HepG2 (cell line): Measurements from ENCODE around the gene CD300LF. TPM values are rescaled to one million over a fixed set of nuclear protein-coding genes. Genes with fewer than 3 reads are reported as not detected.

Experiments
- CEBPB ChIP-seq: IDR thresholded peaks from 2 replicates; pipeline ENCODE4 v1.6.1; 2011; ENCODE audit warnings: low read depth, low read length, improper control_type of control experiment, borderline replicate concordance
- CEBPG ChIP-seq: IDR thresholded peaks from 2 replicates; pipeline ENCODE4 v1.6.1; 2016
- EP300 ChIP-seq, 3 experiments: sonication (generic) in 1 of 3; formaldehyde crosslinking in 1 of 3; IDR thresholded peaks; 2 replicates each; pipeline versions ENCODE4 v1.5.1 to v1.6.1; 2011 to 2020; ENCODE audit warnings: low read depth in 2 of 3, low read length in 2 of 3, borderline replicate concordance in 1 of 3, improper control_type of control experiment in 1 of 3, mild to moderate bottlenecking in 1 of 3, missing genetic modification reagents in 1 of 3, moderate library complexity in 1 of 3
- HIVEP1 ChIP-seq: sonication (generic); formaldehyde crosslinking; IDR thresholded peaks from 2 replicates; pipeline ENCODE4 v1.4.0; 2020; ENCODE audit warnings: mild to moderate bottlenecking, missing genetic modification reagents
- MAFF ChIP-seq: IDR thresholded peaks from 2 replicates; pipeline ENCODE4 v1.6.1; 2011; ENCODE audit warnings: low read depth, low read length, improper control_type of control experiment
- NFE2 ChIP-seq: sonication (generic); formaldehyde crosslinking; IDR thresholded peaks from 2 replicates; pipeline ENCODE4 v1.4.0; 2020; ENCODE audit warnings: missing genetic modification reagents
- PAXIP1 ChIP-seq: sonication (generic); formaldehyde crosslinking; conservative IDR thresholded peaks from 2 replicates; pipeline ENCODE4 v1.4.0; 2020; ENCODE audit warnings: mild to moderate bottlenecking, missing genetic modification reagents, moderate library complexity
- SOX6 ChIP-seq, 2 experiments: fragments of 450-650 bp in 1 of 2; sonication (generic) in 1 of 2; formaldehyde crosslinking in 1 of 2; IDR thresholded peaks; 2 replicates each; pipeline versions ENCODE4 v1.4.0 to v1.6.1; 2017 to 2020; ENCODE audit warnings: antibody characterized with exemption in 1 of 2, mild to moderate bottlenecking in 1 of 2, missing genetic modification reagents in 1 of 2
- ZBTB26 ChIP-seq: IDR thresholded peaks from 2 replicates; pipeline ENCODE4 v1.6.1; 2016; ENCODE audit warnings: missing compliant biosample characterization, missing genetic modification reagents, borderline replicate concordance
- ZNF768 ChIP-seq: sonication (generic); formaldehyde crosslinking; IDR thresholded peaks from 2 replicates; pipeline ENCODE4 v1.4.0; 2020; ENCODE audit warnings: missing genetic modification reagents
- polyA plus RNA-seq, 8 experiments: library from polyadenylated mRNA; depleted of rRNA in 3 of 8; stranded (reverse) in 7 of 8; unstranded in 1 of 8; fragments of >200 nt; fragmentation: Illumina TruSeq in 4 of 8; extraction: Trizol in 4 of 8; gene quantifications; 2 replicates each; pipeline versions ENCODE4 v1.2.1 to v1.2.3, GENCODE V29; 2011 to 2016; ENCODE audit warnings: low read depth in 4 of 8, missing spikeins in 1 of 8, mixed read lengths in 1 of 8; ENCODE audit not compliant: insufficient read depth in 1 of 8
- total RNA-seq, 5 experiments: library from RNA; depleted of rRNA; stranded (reverse); fragments of >200 nt; fragmentation: Illumina TruSeq; extraction: Trizol; gene quantifications; 2 replicates each; pipeline ENCODE4 v1.2.3, GENCODE V29; 2016; ENCODE audit warnings: low read depth in 1 of 5
- TF ChIP-seq, protein P1 (sequence below): sonication (generic); formaldehyde crosslinking; IDR thresholded peaks from 2 replicates; pipeline ENCODE4 v1.9.0; 2022; ENCODE audit warnings: low read depth, missing genetic modification reagents
- TF ChIP-seq, protein P2 (sequence below): sonication (generic); formaldehyde crosslinking; IDR thresholded peaks from 2 replicates; pipeline ENCODE4 v1.5.0; 2020; ENCODE audit warnings: mild to moderate bottlenecking, missing genetic modification reagents, moderate library complexity
- TF ChIP-seq, protein P3 (sequence below): sonication (generic); formaldehyde crosslinking; conservative IDR thresholded peaks from 2 replicates; pipeline ENCODE4 v1.4.0; 2020; ENCODE audit warnings: missing genetic modification reagents
- TF ChIP-seq, protein P4 (sequence below): sonication (generic); formaldehyde crosslinking; conservative IDR thresholded peaks from 2 replicates; pipeline ENCODE4 v1.4.0; 2020; ENCODE audit warnings: missing genetic modification reagents

The CD300LF gene
- total and polyA plus RNA-seq, 2 of the 13 experiments (the other 11 are each of a cell fraction or from before 2014, with no cell fraction given), result not detected

DNA sequence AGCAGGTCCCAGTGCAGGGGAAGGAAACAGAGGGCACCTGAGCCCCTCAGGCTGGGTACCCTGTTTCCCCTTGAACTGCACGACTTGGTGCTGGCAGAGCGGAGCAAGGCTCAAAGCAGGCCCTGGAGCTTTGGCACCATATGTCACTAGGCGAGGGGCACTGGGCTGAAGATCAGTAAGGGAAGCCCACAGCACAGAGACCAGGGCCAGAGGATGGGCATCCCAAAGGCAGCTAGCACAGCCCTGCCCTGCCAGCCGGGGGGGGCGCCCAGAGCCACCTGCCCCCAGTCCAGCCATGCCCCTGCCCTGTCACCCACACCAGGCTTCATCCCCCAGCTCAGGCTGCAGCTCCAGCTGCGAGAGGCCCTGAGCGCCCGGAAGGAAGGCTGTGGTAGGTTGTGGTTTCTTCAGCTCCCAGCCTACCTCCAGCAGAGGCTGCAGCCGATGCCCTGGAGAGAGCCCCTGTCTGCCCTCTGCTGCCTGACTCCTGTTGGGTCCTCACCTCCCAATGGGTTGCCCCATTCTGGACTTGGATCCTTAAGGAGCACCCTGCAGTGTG lies 46.6 kb upstream of the CD300LF start (continued):
- TF ChIP-seq, protein P1, sequence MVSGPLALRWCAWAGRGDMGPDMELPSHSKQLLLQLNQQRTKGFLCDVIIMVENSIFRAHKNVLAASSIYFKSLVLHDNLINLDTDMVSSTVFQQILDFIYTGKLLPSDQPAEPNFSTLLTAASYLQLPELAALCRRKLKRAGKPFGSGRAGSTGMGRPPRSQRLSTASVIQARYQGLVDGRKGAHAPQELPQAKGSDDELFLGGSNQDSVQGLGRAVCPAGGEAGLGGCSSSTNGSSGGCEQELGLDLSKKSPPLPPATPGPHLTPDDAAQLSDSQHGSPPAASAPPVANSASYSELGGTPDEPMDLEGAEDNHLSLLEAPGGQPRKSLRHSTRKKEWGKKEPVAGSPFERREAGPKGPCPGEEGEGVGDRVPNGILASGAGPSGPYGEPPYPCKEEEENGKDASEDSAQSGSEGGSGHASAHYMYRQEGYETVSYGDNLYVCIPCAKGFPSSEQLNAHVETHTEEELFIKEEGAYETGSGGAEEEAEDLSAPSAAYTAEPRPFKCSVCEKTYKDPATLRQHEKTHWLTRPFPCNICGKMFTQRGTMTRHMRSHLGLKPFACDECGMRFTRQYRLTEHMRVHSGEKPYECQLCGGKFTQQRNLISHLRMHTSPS (CRISPR knock-in tag), result 0 out of 2 replicates have a peak, but pooled peaks have one; percentile 39
- peak; percentile 37 for TF ChIP-seq ZNF768
- TF ChIP-seq NFE2 (CRISPR knock-in tag), result no peak
- TF ChIP-seq, protein P2, sequence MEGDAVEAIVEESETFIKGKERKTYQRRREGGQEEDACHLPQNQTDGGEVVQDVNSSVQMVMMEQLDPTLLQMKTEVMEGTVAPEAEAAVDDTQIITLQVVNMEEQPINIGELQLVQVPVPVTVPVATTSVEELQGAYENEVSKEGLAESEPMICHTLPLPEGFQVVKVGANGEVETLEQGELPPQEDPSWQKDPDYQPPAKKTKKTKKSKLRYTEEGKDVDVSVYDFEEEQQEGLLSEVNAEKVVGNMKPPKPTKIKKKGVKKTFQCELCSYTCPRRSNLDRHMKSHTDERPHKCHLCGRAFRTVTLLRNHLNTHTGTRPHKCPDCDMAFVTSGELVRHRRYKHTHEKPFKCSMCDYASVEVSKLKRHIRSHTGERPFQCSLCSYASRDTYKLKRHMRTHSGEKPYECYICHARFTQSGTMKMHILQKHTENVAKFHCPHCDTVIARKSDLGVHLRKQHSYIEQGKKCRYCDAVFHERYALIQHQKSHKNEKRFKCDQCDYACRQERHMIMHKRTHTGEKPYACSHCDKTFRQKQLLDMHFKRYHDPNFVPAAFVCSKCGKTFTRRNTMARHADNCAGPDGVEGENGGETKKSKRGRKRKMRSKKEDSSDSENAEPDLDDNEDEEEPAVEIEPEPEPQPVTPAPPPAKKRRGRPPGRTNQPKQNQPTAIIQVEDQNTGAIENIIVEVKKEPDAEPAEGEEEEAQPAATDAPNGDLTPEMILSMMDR, result peak; percentile 40
- no peak for TF ChIP-seq MAFF
- TF ChIP-seq PAXIP1, result no peak
- TF ChIP-seq EP300 (IDR thresholded peaks at IDR 0.05; ENCODE audit: low read depth in 2 of 2, low read length in 2 of 2), result no peak
- no peak for TF ChIP-seq EP300 (CRISPR knock-in tag; IDR thresholded peaks at IDR 0.05; ENCODE audit: borderline replicate concordance)
- no peak for TF ChIP-seq CEBPB
- TF ChIP-seq ZBTB26, result no peak
- TF ChIP-seq SOX6 (IDR thresholded peaks at IDR 0.05), result no peak
- TF ChIP-seq SOX6 (CRISPR knock-in tag; IDR thresholded peaks at IDR 0.05), result 0 out of 2 replicates have a peak, but pooled peaks have one; percentile 11
- TF ChIP-seq HIVEP1 (CRISPR knock-in tag), result 0 out of 2 replicates have a peak, but pooled peaks have one; percentile 17
- TF ChIP-seq, protein P3, sequence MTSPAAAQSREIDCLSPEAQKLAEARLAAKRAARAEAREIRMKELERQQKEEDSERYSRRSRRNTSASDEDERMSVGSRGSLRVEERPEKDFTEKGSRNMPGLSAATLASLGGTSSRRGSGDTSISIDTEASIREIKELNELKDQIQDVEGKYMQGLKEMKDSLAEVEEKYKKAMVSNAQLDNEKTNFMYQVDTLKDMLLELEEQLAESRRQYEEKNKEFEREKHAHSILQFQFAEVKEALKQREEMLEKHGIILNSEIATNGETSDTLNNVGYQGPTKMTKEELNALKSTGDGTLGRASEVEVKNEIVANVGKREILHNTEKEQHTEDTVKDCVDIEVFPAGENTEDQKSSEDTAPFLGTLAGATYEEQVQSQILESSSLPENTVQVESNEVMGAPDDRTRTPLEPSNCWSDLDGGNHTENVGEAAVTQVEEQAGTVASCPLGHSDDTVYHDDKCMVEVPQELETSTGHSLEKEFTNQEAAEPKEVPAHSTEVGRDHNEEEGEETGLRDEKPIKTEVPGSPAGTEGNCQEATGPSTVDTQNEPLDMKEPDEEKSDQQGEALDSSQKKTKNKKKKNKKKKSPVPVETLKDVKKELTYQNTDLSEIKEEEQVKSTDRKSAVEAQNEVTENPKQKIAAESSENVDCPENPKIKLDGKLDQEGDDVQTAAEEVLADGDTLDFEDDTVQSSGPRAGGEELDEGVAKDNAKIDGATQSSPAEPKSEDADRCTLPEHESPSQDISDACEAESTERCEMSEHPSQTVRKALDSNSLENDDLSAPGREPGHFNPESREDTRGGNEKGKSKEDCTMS (CRISPR knock-in tag), result no peak
- TF ChIP-seq, protein P4, sequence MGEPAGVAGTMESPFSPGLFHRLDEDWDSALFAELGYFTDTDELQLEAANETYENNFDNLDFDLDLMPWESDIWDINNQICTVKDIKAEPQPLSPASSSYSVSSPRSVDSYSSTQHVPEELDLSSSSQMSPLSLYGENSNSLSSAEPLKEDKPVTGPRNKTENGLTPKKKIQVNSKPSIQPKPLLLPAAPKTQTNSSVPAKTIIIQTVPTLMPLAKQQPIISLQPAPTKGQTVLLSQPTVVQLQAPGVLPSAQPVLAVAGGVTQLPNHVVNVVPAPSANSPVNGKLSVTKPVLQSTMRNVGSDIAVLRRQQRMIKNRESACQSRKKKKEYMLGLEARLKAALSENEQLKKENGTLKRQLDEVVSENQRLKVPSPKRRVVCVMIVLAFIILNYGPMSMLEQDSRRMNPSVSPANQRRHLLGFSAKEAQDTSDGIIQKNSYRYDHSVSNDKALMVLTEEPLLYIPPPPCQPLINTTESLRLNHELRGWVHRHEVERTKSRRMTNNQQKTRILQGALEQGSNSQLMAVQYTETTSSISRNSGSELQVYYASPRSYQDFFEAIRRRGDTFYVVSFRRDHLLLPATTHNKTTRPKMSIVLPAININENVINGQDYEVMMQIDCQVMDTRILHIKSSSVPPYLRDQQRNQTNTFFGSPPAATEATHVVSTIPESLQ (CRISPR knock-in tag), result no peak
- TF ChIP-seq CEBPG (CRISPR knock-in tag), result no peak
